Naive B cell (primary cell): Measurements from ENCODE around the gene TWIST2. TPM values are rescaled to one million over a fixed set of nuclear protein-coding genes. Genes with fewer than 3 reads are reported as not detected.

Source experiments
- ATAC-seq, 2 donors: fragments of 150-1000 bp; cut with Tn5 transposase; 2 replicates each; pipeline ENCODE4 v1.10.0; 2021; ENCODE audit warnings: low read depth in 2 of 2, mild to moderate bottlenecking in 2 of 2, moderate library complexity in 2 of 2
- DNase-seq: peaks from one replicate; pipeline ENCODE4 v3.0.0; 2022
- H3K27ac Mint-ChIP-seq, 6 donors: one replicate each; pipeline ENCODE4 v1.8.0; 2020 to 2022; ENCODE audit warnings: mild to moderate bottlenecking in 6 of 6, mixed read lengths in 6 of 6, moderate library complexity in 5 of 6, inconsistent platforms in 2 of 6
- H3K27me3 Mint-ChIP-seq, 3 donors: one replicate each; pipeline ENCODE4 v1.8.0; 2021 to 2022; ENCODE audit warnings: mixed read lengths in 3 of 3, mild to moderate bottlenecking in 1 of 3
- H3K36me3 Mint-ChIP-seq, 2 donors: one replicate each; pipeline ENCODE4 v1.8.0; 2020 to 2022; ENCODE audit warnings: mixed read lengths in 2 of 2, inconsistent platforms in 1 of 2, mild to moderate bottlenecking in 1 of 2
- H3K4me1 Mint-ChIP-seq, 3 donors: one replicate each; pipeline ENCODE4 v1.8.0; 2020 to 2022; ENCODE audit warnings: mixed read lengths in 3 of 3, inconsistent platforms in 1 of 3, mild to moderate bottlenecking in 1 of 3, moderate library complexity in 1 of 3
- H3K4me3 Mint-ChIP-seq, 8 donors: one replicate each; pipeline ENCODE4 v1.8.0; 2020 to 2022; ENCODE audit warnings: mild to moderate bottlenecking in 8 of 8, mixed read lengths in 8 of 8, moderate library complexity in 8 of 8, inconsistent platforms in 2 of 8
- H3K9me3 Mint-ChIP-seq, 7 donors: one replicate each; pipeline ENCODE4 v1.8.0; 2020 to 2022; ENCODE audit warnings: mixed read lengths in 7 of 7, mild to moderate bottlenecking in 5 of 7, inconsistent platforms in 2 of 7, moderate library complexity in 1 of 7
- polyA plus RNA-seq, 6 donors: library from polyadenylated mRNA; unstranded; fragments of 300-500 nt; fragmentation: Illumina TruSeq; gene quantifications; one replicate each; pipeline ENCODE4 v1.2.3, GENCODE V29; 2021; ENCODE audit warnings: low read depth in 6 of 6

Gene TWIST2
- polyA plus RNA-seq, 6 donors from 2014 or later = not detected

DNA sequence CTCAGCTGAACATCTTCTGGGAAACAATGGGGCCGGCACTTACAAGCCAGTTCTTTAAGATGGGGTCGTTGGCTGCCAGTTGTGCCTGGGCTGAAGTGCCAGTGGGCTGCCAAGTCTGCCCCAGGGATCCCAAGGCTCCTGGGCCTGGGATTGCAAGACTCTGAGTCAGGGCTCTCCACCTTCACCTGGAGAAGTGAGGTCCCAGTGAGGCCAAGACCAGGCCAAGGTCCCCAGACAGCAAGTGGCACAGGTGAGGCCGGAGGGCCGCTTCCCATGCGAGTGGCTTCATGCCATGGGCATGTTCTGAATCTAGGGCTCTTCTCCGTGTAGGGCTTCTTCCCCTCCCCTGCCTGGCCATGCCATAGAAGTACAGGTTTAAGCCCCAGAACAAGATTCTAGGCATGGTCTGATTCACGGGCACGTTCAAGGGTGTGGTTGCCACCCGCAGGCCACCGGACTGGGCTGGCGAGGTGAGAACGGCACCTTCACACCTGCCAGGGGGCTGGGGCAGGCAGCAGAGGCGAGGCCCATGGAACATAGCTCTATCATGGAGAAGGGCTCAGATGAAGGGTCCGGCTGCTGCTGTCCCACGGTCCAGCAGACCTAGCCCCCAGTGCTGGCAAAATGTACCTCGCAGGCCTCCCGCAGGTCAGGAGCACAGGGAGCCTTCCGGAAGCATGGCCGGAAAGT, 36.4 kb downstream of the TWIST2 start:
- Mint-ChIP-seq H3K27me3 (peaks cover 0 to 14% (median 12%) of the 10 kb centered on the region in 3 donors), H3K4me3 (peak overlapping the region in 1 of 8 donors; percentile 48), H3K27ac (peak overlapping the region in 1 of 6 donors; percentile 72), H3K36me3 (no peaks in the 10 kb centered on the region), H3K9me3 (peaks cover 0 to 8% (median 0%) of the 10 kb centered on the region in 7 donors), H3K4me1 (no peaks in the 10 kb centered on the region)
- no peak for ATAC-seq
- no peak for DNase-seq

DNA sequence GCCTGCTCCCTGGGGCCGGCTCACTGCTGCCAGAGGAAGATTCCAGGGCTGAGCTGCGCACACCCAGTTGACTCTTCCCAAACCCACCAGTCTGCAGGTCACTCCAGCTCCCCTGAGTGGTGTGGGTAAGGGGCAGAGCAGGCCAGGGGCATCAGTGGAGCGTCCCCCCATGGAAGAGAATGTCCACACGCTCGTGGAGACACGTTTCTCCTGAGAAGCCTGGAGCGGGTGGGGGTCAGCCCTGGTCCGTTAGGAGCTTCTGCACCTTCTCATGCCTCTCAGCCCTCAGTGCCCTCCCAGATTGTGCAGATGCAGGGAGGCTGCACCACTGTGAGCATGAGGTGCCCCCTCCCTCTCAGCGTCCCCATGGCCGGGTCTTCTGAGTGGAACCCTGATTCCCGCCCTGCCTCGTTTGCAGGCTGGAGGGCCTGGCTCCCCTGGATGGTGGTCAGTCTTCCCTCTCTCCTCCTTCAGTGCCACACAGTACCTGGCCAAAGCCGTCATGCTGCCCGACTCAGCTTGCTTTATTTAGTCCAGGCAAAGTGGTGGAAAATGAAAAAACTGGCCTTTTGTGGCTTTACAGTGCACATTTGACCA, 37.0 kb downstream of the TWIST2 start:
- Mint-ChIP-seq H3K27me3 (peaks cover 0 to 14% (median 12%) of the 10 kb centered on the region in 3 donors), H3K27ac (no peak overlapping the region), H3K9me3 (peaks cover 0 to 8% (median 0%) of the 10 kb centered on the region in 7 donors), H3K4me3 (no peak overlapping the region), H3K36me3 (no peaks in the 10 kb centered on the region), H3K4me1 (no peaks in the 10 kb centered on the region)
- DNase-seq (no peak), ATAC-seq (no peak)

DNA sequence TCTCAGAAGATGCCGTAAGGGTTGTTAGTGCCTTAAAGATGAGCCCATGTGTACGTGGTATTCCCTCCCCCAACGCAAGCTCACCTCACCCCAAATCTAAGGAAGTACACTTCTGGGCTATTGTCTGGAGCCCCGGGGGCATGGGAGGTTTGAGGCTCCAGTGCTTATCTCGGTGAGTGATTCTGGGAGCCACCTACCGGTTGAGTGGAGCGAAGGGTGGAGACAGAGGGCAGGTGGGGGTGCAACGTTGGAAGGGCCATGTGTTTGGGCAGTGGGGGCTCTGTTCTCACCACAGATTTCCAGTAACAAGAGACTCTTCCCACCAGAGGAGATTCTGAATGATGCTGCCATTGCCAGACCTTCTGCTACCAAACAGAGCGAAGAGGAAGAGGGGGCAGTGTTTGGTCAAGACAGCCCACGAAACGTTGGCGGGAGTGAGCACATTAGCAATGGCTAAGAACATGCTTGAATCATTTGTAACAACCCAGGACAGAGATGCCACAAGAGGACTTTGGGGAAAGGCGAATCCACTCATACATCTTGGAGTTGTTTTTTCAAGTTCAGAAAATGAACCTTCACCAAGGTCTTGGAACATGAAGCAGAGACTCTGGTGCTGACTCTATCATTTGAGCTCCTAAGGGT, 38.7 kb downstream of the TWIST2 start:
- Mint-ChIP-seq H3K9me3 (peaks cover 0 to 8% (median 0%) of the 10 kb centered on the region in 7 donors), H3K27me3 (peaks cover 0 to 14% (median 12%) of the 10 kb centered on the region in 3 donors), H3K27ac (no peak overlapping the region), H3K36me3 (no peaks in the 10 kb centered on the region), H3K4me3 (peak overlapping the region in 2 of 8 donors; percentile 2 to 63), H3K4me1 (no peaks in the 10 kb centered on the region)
- ATAC-seq (no peak), DNase-seq (no peak)

GRCh38 chr2:238887616-238888015, 39.7 kb downstream of the TWIST2 start:
- Mint-ChIP-seq H3K4me1 (no peaks in the 10 kb centered on the region), H3K36me3 (no peaks in the 10 kb centered on the region), H3K27ac (peak overlapping the region in 1 of 6 donors; percentile 27), H3K9me3 (peaks cover 0 to 3% (median 0%) of the 10 kb centered on the region in 7 donors), H3K4me3 (no peak overlapping the region), H3K27me3 (peaks cover 0 to 14% (median 6%) of the 10 kb centered on the region in 3 donors)
- no peak for DNase-seq
- no peak for ATAC-seq

DNA sequence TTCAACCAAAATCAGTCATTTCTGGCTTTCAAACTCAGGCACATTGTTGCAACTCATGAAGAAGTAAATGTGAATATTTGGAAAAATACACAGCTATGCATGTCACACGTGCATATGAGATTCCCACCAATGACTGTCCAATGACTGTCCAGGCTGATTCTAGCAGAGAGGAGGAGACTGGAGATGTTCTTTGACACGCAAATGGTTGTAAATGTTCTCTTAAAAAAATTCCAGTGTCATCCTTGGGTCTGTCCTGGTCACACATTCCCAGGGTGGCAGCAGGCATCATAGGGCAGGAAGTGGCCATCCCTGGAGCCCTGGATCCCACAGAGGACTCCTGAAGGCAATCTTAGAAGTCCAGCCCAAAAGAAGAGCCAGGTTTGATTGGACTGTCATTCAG, 40.9 kb downstream of the TWIST2 start:
- Mint-ChIP-seq H3K4me1 (no peaks in the 10 kb centered on the region), H3K4me3 (no peak overlapping the region), H3K9me3 (peaks cover 0 to 3% (median 0%) of the 10 kb centered on the region in 7 donors), H3K27me3 (peaks cover 2 to 7% (median 6%) of the 10 kb centered on the region in 3 donors), H3K36me3 (no peaks in the 10 kb centered on the region), H3K27ac (no peak overlapping the region)
- ATAC-seq = no peak
- no peak for DNase-seq

DNA sequence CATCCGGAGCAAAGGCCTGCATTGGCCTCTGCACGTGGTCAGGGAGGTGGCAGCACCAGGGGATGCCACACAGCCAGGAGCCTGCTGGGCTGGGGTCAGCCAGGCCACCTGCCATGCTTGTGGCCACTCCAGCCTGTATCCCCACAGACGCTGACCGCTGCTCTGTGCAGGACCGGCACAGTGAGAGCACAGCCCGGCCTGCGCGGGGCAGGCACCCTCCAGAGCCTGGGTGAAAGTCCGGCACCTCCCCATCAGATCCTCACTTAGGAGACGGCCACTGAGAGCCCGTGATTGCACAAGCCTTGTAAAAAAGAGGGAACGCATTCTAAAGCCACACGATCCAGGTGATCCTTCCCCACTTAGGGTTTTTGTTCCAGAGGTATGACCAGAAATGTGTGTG, 42.2 kb downstream of the TWIST2 start:
- DNase-seq (no peak), ATAC-seq (no peak)
- H3K27me3 Mint-ChIP-seq = peaks cover 5 to 7% (median 6%) of the 10 kb centered on the region in 3 donors
- H3K27ac Mint-ChIP-seq = no peak overlapping the region
- H3K4me3 Mint-ChIP-seq = no peak overlapping the region
- no peaks in the 10 kb centered on the region for H3K4me1 Mint-ChIP-seq
- H3K9me3 Mint-ChIP-seq = peaks cover 0 to 3% (median 0%) of the 10 kb centered on the region in 7 donors
- no peaks in the 10 kb centered on the region for H3K36me3 Mint-ChIP-seq

- Mint-ChIP-seq H3K4me3 (peak overlapping the region in 1 of 8 donors; percentile 40), H3K27me3 (peaks cover 5 to 7% (median 6%) of the 10 kb centered on the region in 3 donors), H3K4me1 (no peaks in the 10 kb centered on the region), H3K27ac (no peak overlapping the region), H3K36me3 (no peaks in the 10 kb centered on the region), H3K9me3 (peaks cover 0 to 3% (median 0%) of the 10 kb centered on the region in 7 donors)
- no peak for ATAC-seq
- DNase-seq = no peak
Observed at GRCh38 chr2:238890618-238891456, 43.0 kb downstream of the TWIST2 start.

DNA sequence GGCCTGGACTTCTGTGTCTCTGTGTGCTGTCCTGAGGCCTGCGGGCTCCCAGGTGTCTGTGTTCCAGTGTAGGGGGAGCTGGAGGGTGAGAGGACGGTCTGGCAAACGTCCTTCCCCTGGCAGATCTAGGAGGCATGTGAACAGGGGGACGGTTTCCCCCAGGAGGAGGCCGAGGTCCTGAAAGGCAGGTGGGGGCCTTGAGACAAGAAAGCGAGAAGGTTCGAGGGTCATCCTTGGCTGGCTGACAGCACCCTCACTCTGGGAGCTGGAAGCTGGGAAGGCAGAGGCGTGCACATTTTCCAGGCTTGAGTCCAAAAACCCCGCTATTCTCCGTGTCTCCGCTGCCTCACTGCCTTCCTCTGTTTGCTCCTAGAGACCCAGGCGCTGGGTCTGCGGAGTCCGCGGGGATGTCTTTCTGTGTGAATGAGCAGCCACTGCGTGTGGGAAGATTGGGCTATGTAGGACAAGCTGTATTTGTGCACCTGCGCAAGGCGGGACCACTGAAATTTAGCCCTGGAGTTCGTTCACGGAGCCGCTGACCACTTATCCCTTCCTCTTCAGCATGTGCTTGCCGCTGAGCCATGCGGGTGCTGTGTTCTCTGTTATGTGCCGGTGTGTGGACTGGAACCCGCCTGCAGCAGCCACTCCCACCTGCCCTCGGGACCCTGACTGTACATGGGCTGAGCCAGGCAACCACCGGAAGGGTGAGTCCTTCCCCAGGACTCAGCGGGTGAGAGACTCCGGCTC, 43.7 kb downstream of the TWIST2 start:
- Mint-ChIP-seq H3K27ac (no peak overlapping the region), H3K27me3 (peaks cover under 1 to 5% (median 2%) of the 10 kb centered on the region in 3 donors), H3K4me3 (no peak overlapping the region), H3K4me1 (no peaks in the 10 kb centered on the region), H3K9me3 (peaks cover 0 to under 1% (median 0%) of the 10 kb centered on the region in 7 donors), H3K36me3 (no peaks in the 10 kb centered on the region)
- no peak for DNase-seq
- no peak for ATAC-seq

- no peaks in the 10 kb centered on the region for H3K36me3 Mint-ChIP-seq
Observed at GRCh38 chr2:238892204-238892500, 44.3 kb downstream of the TWIST2 start.

GRCh38 chr2:238892796-238893195, 44.9 kb downstream of the TWIST2 start:
- no peak for DNase-seq
- Mint-ChIP-seq H3K27ac (no peak overlapping the region), H3K36me3 (no peaks in the 10 kb centered on the region), H3K4me1 (no peaks in the 10 kb centered on the region), H3K27me3 (peaks cover 0 to 13% (median 0%) of the 10 kb centered on the region in 3 donors), H3K4me3 (no peak overlapping the region), H3K9me3 (no peaks in the 10 kb centered on the region)
- ATAC-seq = no peak

More at GRCh38 chr2:238892204-238892500, 44.3 kb downstream of the TWIST2 start:
- DNase-seq = no peak
- no peak overlapping the region for H3K27ac Mint-ChIP-seq
- H3K4me3 Mint-ChIP-seq = no peak overlapping the region
- no peaks in the 10 kb centered on the region for H3K4me1 Mint-ChIP-seq
- ATAC-seq = no peak
- no peaks in the 10 kb centered on the region for H3K9me3 Mint-ChIP-seq
- peaks cover 0 to 8% (median 0%) of the 10 kb centered on the region in 3 donors for H3K27me3 Mint-ChIP-seq

GRCh38 chr2:238893349-238894000, 45.6 kb downstream of the TWIST2 start:
- Mint-ChIP-seq H3K36me3 (no peaks in the 10 kb centered on the region), H3K4me3 (no peak overlapping the region), H3K27ac (no peak overlapping the region), H3K4me1 (no peaks in the 10 kb centered on the region), H3K27me3 (peaks cover 0 to 13% (median 0%) of the 10 kb centered on the region in 3 donors), H3K9me3 (no peaks in the 10 kb centered on the region)
- no peak for ATAC-seq
- DNase-seq = no peak

GRCh38 chr2:238894226-238894949, 46.5 kb downstream of the TWIST2 start:
- Mint-ChIP-seq H3K27ac (no peak overlapping the region), H3K4me1 (no peaks in the 10 kb centered on the region), H3K9me3 (peaks cover 0 to 2% (median 0%) of the 10 kb centered on the region in 7 donors), H3K4me3 (no peak overlapping the region), H3K36me3 (no peaks in the 10 kb centered on the region), H3K27me3 (peaks cover 0 to 13% (median 0%) of the 10 kb centered on the region in 3 donors)
- DNase-seq = no peak
- no peak for ATAC-seq
